Measurements from ENCODE around the gene KCNT1.

The KCNT1 gene

GRCh38 chr9:135769489-135770202 is 67.7 kb downstream of the KCNT1 start:
- no peak for DNase-seq

GRCh38 chr9:135770203-135770535 is 68.2 kb downstream of the KCNT1 start:
- no peak for DNase-seq

GRCh38 chr9:135770771-135771170 is 68.8 kb downstream of the KCNT1 start:
- no peak for DNase-seq

- no peak for DNase-seq
Observed at GRCh38 chr9:135771401-135772051, 69.5 kb downstream of the KCNT1 start.

GRCh38 chr9:135772056-135772646 is 70.2 kb downstream of the KCNT1 start:
- no peak for DNase-seq

GRCh38 chr9:135772702-135773493 is 70.9 kb downstream of the KCNT1 start:
- DNase-seq = no peak

GRCh38 chr9:135773530-135774238 is 71.7 kb downstream of the KCNT1 start:
- DNase-seq = no peak

- no peak for DNase-seq
Observed at GRCh38 chr9:135774239-135774747, 72.3 kb downstream of the KCNT1 start.

- no peak for DNase-seq
Observed at GRCh38 chr9:135774794-135775525, 73.0 kb downstream of the KCNT1 start.

GRCh38 chr9:135775911-135776310 is 73.9 kb downstream of the KCNT1 start:
- no peak for DNase-seq

GRCh38 chr9:135776893-135777622 is 75.1 kb downstream of the KCNT1 start:
- DNase-seq = no peak

GRCh38 chr9:135777623-135778177 is 75.7 kb downstream of the KCNT1 start:
- DNase-seq = no peak

GRCh38 chr9:135778421-135778820 is 76.4 kb downstream of the KCNT1 start:
- no peak for DNase-seq

- no peak for DNase-seq
Observed at GRCh38 chr9:135779571-135779970, 77.6 kb downstream of the KCNT1 start.

- DNase-seq = no peak
Observed at GRCh38 chr9:135780086-135780485, 78.1 kb downstream of the KCNT1 start.

GRCh38 chr9:135780626-135781025 is 78.6 kb downstream of the KCNT1 start:
- no peak for DNase-seq

GRCh38 chr9:135782946-135783345 is 81.0 kb downstream of the KCNT1 start:
- DNase-seq = no peak

- DNase-seq = no peak
Observed at GRCh38 chr9:135783540-135784245, 81.7 kb downstream of the KCNT1 start.

- no peak for DNase-seq
Observed at GRCh38 chr9:135785013-135785575, 83.1 kb downstream of the KCNT1 start.

- no peak for DNase-seq
Observed at GRCh38 chr9:135786146-135786690, 84.2 kb downstream of the KCNT1 start.
